ENCODE data around the gene UIMC1. TPM values are rescaled to one million over a fixed set of nuclear protein-coding genes. Genes with fewer than 3 reads are reported as not detected.
"Not testable (repeated sequence)": the region's sequence is repeated elsewhere in the genome, so short reads cannot be mapped to it uniquely, and the experiment has no call there.

The UIMC1 gene
- total and polyA plus RNA-seq, 7 donors, result 18.0 to 96.1 (median 40.2) TPM

DNA sequence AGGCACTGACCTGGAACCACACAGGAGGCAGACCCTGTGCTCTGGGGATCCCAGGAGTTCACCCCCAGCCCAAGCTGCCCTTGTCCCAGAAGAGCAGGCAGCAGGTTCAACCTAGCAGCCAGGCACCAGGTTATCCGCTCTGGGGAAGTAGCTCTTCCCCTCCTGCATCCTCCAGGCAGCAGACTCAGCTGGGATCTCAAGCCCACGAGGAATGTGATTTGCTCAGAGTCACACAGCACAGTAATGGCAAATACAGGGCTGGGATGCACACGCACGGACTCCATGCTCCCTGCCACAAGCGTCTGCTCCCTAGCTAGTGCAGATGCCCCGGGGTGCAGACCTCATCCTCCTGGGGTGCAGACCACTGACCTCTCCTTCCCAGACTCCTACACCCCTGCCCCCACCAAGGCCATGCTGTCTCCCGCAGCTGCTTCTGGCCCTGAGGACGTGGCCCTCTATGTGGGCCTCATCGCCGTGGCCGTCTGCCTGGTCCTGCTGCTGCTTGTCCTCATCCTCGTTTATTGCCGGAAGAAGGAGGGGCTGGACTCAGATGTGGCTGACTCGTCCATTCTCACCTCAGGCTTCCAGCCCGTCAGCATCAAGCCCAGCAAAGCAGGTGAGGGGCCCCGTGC lies 132.9 kb downstream of the UIMC1 start:
- H3K4me1 ChIP-seq, result no peaks in the 10 kb centered on the region
- peaks cover 0 to 58% (median 0%) of the 10 kb centered on the region in 3 donors for H3K27me3 ChIP-seq
- no peak overlapping the region for H3K27ac ChIP-seq
- H3K36me3 ChIP-seq, result no peaks in the 10 kb centered on the region
- intact Hi-C loops (cut with DNase I), result no loop called here
- no peak for TF ChIP-seq POLR2A (IDR thresholded peaks at IDR 0.05)
- no peak for TF ChIP-seq CTCF (IDR thresholded peaks at IDR 0.05)
- no peak for TF ChIP-seq POLR2AphosphoS5 (IDR thresholded peaks at IDR 0.05)
- TF ChIP-seq EP300 (IDR thresholded peaks at IDR 0.05), result no peak
- no peak overlapping the region for H3K4me3 ChIP-seq
- WGBS, 2 donors, result 30 to 53% methylated on average over 16 of the region's 16 CpGs
- no peak for DNase-seq
- no peaks in the 10 kb centered on the region for H3K9me3 ChIP-seq

GRCh38 chr5:176873011-176873410 lies 133.6 kb downstream of the UIMC1 start:
- H3K4me1 ChIP-seq; H3K9me3 ChIP-seq; H3K36me3 ChIP-seq; DNase-seq; H3K4me3 ChIP-seq; intact Hi-C loops (cut with DNase I); H3K27ac ChIP-seq: not testable (repeated sequence)
- H3K27me3 ChIP-seq, result peaks cover 0 to 62% (median 0%) of the 10 kb centered on the region in 3 donors
- 57 to 63% methylated on average over 2 of the region's 2 CpGs for WGBS, 2 donors

GRCh38 chr5:176872586-176872985 lies 134.0 kb downstream of the UIMC1 start:
- H3K4me1 ChIP-seq; H3K4me3 ChIP-seq; H3K36me3 ChIP-seq; intact Hi-C loops (cut with DNase I); H3K27ac ChIP-seq; DNase-seq; H3K9me3 ChIP-seq: not testable (repeated sequence)
- WGBS, 2 donors, result 47 to 75% methylated on average over 2 of the region's 2 CpGs
- peaks cover 0 to 59% (median 0%) of the 10 kb centered on the region in 3 donors for H3K27me3 ChIP-seq

DNA sequence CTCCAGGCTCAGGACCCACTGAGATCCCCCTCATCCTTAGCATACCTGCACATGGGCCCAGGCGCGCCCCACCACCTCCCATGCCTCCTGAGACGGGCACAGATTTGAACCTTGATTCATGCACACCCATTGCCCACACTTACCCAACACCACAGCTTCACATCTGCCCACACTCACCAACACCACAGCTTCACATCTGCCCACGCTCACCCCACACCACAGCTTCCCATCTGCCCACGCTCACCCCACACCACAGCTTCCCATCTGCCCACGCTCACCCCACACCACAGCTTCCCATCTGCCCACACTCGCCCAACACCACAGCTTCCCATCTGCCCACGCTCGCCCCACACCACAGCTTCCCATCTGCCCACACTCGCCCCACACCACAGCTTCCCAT lies 135.9 kb downstream of the UIMC1 start:
- DNase-seq; H3K9me3 ChIP-seq; H3K4me3 ChIP-seq; intact Hi-C loops (cut with DNase I); H3K27ac ChIP-seq; H3K4me1 ChIP-seq; H3K36me3 ChIP-seq: not testable (repeated sequence)
- WGBS, 2 donors, result 61 to 78% methylated on average over 10 of the region's 10 CpGs
- peaks cover 0 to 58% (median 4%) of the 10 kb centered on the region in 3 donors for H3K27me3 ChIP-seq

GRCh38 chr5:176870110-176870591 lies 136.4 kb downstream of the UIMC1 start:
- no peaks in the 10 kb centered on the region for H3K4me1 ChIP-seq
- intact Hi-C loops (cut with DNase I), result no loop called here
- no peak for DNase-seq
- H3K27ac ChIP-seq, result no peak overlapping the region
- H3K4me3 ChIP-seq, result no peak overlapping the region
- H3K36me3 ChIP-seq, result no peaks in the 10 kb centered on the region
- peaks cover 0 to 59% (median 9%) of the 10 kb centered on the region in 3 donors for H3K27me3 ChIP-seq
- H3K9me3 ChIP-seq, result no peaks in the 10 kb centered on the region
- 51 to 60% methylated on average over 17 of the region's 17 CpGs for WGBS, 2 donors
- TF ChIP-seq POLR2A (IDR thresholded peaks at IDR 0.05), result no peak
- TF ChIP-seq POLR2AphosphoS5 (IDR thresholded peaks at IDR 0.05), result no peak
- no peak for TF ChIP-seq CTCF (IDR thresholded peaks at IDR 0.05)
- no peak for TF ChIP-seq EP300 (IDR thresholded peaks at IDR 0.05)

GRCh38 chr5:176869501-176870109 lies 137.0 kb downstream of the UIMC1 start:
- no peak overlapping the region for H3K27ac ChIP-seq
- H3K9me3 ChIP-seq, result no peaks in the 10 kb centered on the region
- no peaks in the 10 kb centered on the region for H3K36me3 ChIP-seq
- H3K4me1 ChIP-seq, result no peaks in the 10 kb centered on the region
- H3K27me3 ChIP-seq, result peaks cover 0 to 59% (median 11%) of the 10 kb centered on the region in 3 donors
- intact Hi-C loops (cut with DNase I), result no loop called here
- 80 to 85% methylated on average over 38 of the region's 38 CpGs for WGBS, 2 donors
- TF ChIP-seq CTCF (IDR thresholded peaks at IDR 0.05), result no peak
- no peak for TF ChIP-seq POLR2AphosphoS5 (IDR thresholded peaks at IDR 0.05)
- TF ChIP-seq POLR2A (IDR thresholded peaks at IDR 0.05), result no peak
- TF ChIP-seq EP300 (IDR thresholded peaks at IDR 0.05), result no peak
- no peak for DNase-seq
- H3K4me3 ChIP-seq, result no peak overlapping the region
